Central memory CD8-positive, alpha-beta T cell (primary cell): ENCODE data around the gene SQSTM1.
A peak's percentile ranks its signal among the peaks of the same experiment; 100 is the strongest.

Experiments
- ATAC-seq: fragments of 150-1000 bp; cut with Tn5 transposase; replicated peaks from 2 replicates; pipeline ENCODE4 v1.10.0; 2022; ENCODE audit warnings: mild to moderate bottlenecking, moderate FRiP score, moderate number of reproducible peaks; ENCODE audit not compliant: poor library complexity, severe bottlenecking; ENCODE audit errors: extremely low read depth
- DNase-seq, 2 donors: peaks; one replicate each; pipeline ENCODE4 v3.0.0; 2021; ENCODE audit warnings: low spot score in 2 of 2
- H3K27ac Mint-ChIP-seq: one replicate; pipeline ENCODE4 v1.8.0; 2022; ENCODE audit warnings: low read depth, mild to moderate bottlenecking, moderate library complexity, mixed read lengths
- H3K27me3 Mint-ChIP-seq: one replicate; pipeline ENCODE4 v1.8.0; 2022; ENCODE audit warnings: mixed read lengths
- H3K36me3 Mint-ChIP-seq: one replicate; pipeline ENCODE4 v1.8.0; 2022; ENCODE audit warnings: mild to moderate bottlenecking, moderate library complexity, mixed read lengths; ENCODE audit not compliant: insufficient read depth
- H3K4me1 Mint-ChIP-seq: one replicate; pipeline ENCODE4 v1.8.0; 2022; ENCODE audit warnings: mixed read lengths
- H3K4me3 Mint-ChIP-seq: one replicate; pipeline ENCODE4 v1.8.0; 2022; ENCODE audit warnings: mild to moderate bottlenecking, moderate library complexity, mixed read lengths
- H3K9me3 Mint-ChIP-seq: one replicate; pipeline ENCODE4 v1.8.0; 2022; ENCODE audit warnings: mixed read lengths

The SQSTM1 gene

DNA sequence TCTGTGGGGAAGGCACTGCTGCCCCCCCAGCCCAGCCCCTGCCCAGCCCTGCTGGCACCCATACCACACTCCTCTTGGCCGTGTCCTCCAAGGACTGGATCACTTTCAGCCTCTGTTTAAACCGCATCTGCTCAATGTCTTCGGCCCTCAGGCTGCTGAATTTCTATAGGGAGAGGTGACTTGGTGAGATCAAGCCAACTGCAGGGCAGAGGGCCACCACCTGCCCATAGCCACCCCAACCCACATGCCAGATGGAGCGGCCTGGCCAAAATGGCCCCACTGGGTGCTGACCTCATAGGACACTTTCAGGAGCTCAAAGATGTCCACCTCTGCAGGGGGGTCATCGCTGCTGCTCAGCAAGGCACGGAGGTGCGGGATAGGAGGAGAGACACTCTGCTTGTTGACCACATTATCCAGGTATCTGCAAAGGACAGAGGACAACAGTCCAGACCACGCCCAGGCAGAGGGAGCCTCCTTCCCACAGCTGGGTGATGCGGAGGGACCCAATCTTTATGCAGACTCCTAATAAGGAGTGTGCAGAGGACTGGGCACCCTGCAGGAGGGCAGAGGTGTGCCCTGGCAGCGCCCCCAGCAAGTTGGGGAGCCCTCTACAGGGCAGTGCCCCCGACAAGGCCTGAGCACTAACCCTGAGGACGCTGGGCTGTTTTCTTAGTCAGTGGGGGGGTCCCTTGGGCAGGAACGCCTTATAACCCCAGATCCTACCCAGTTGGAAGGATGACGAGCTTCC, 52.3 kb downstream of the SQSTM1 start:
- Mint-ChIP-seq H3K4me1 (no peaks in the 10 kb centered on the region), H3K36me3 (peaks cover 9% of the 10 kb centered on the region), H3K9me3 (no peaks in the 10 kb centered on the region), H3K27ac (no peak overlapping the region), H3K4me3 (no peak overlapping the region), H3K27me3 (no peaks in the 10 kb centered on the region)
- ATAC-seq (no peak), DNase-seq (no peak)

DNA sequence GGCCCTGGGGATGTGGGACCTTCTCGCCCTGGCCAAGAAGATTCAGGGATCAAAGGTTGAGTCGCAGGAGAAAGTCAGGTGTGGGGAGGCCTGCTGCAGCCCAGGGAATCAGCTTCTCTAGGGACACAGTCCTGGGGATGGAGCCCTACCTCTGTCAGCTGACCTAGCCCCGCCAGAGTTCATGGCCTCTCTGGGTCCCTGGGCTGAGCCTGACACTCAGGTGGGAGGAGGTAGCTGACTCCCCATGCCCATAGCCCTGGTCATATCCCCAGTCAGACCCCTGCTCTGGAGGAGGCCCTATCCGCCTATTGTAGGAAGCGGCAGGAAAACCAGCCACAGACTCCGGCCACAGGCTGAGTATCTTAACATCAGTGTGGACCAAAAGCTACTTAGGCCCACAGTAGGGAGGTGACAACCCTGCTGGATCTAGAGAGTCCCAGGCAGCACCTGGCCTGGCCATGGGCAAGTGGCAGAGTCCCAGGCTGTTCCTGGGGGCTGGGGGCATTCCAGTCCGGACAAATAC, 52.9 kb downstream of the SQSTM1 start:
- ATAC-seq = no peak

DNA sequence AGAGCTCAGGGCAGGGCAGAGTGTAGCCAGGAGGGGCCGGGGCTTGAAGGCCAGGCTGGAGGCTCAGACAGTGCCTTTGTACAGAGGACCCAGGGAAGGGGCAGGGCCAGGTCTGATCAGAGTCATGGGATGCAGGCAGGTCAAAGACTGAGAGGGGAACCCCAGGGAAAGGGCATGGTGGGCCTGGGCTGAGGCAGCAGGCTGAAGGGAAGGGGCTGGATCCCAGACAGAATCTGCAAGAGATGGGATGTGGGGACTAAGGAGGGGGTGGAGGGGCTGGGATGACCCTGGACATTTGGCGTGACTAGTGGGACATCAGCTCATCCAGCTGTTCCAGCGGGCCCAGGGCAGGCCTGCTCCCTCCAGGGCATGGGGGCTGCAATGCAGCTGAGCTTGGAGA, 53.4 kb downstream of the SQSTM1 start:
- Mint-ChIP-seq H3K27ac (peak overlapping the region; percentile 73), H3K4me3 (no peak overlapping the region), H3K36me3 (peaks cover 9% of the 10 kb centered on the region), H3K4me1 (no peaks in the 10 kb centered on the region), H3K27me3 (no peaks in the 10 kb centered on the region), H3K9me3 (no peaks in the 10 kb centered on the region)
- no peak for DNase-seq
- no peak for ATAC-seq

More for the DNA sequence above, 52.9 kb downstream of the SQSTM1 start:
- Mint-ChIP-seq H3K27me3 (no peaks in the 10 kb centered on the region), H3K36me3 (peaks cover 9% of the 10 kb centered on the region), H3K27ac (peak overlapping the region; percentile 73), H3K9me3 (no peaks in the 10 kb centered on the region), H3K4me3 (no peak overlapping the region), H3K4me1 (no peaks in the 10 kb centered on the region)
- DNase-seq = no peak

DNA sequence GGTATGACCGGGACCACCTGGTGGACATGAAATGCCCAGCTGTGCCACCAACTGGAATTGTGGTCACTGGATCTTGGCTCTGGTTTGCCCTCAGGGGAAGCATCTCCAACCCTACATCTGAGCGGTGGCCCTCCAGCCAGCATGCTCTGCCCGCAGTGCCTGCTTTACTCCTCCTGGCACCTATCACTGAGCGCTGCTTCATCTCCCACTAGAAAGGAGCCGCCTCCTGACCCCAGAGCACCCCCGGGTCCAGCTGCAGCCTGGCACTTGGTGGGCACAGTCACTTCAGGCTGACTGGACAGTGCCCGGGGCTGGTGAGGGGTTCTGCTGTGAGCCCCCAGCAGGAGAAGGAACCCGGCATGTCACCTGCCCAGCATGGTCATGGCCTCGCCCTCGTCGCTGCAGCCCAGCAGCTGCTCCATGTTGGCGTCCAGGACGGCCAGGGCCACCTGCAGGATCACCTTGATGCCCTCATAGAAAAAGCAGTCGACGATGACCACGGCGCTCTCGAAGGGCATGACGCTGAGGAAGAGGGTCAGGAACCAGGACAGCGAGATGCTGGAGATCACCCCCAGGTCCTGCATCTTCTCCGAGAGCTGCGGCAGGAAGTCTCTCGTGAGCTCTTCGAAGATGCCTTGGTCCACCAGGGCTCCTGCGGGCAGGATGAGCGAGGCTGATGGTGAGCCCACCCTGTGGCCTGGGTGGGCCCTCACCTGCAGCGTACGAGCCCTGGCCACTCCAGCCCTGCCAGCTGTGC, 54.0 kb downstream of the SQSTM1 start:
- Mint-ChIP-seq H3K27ac (peak overlapping the region; percentile 73), H3K9me3 (no peaks in the 10 kb centered on the region), H3K4me3 (no peak overlapping the region), H3K4me1 (no peaks in the 10 kb centered on the region), H3K36me3 (peaks cover 9% of the 10 kb centered on the region), H3K27me3 (no peaks in the 10 kb centered on the region)
- ATAC-seq (no peak), DNase-seq (no peak)

DNA sequence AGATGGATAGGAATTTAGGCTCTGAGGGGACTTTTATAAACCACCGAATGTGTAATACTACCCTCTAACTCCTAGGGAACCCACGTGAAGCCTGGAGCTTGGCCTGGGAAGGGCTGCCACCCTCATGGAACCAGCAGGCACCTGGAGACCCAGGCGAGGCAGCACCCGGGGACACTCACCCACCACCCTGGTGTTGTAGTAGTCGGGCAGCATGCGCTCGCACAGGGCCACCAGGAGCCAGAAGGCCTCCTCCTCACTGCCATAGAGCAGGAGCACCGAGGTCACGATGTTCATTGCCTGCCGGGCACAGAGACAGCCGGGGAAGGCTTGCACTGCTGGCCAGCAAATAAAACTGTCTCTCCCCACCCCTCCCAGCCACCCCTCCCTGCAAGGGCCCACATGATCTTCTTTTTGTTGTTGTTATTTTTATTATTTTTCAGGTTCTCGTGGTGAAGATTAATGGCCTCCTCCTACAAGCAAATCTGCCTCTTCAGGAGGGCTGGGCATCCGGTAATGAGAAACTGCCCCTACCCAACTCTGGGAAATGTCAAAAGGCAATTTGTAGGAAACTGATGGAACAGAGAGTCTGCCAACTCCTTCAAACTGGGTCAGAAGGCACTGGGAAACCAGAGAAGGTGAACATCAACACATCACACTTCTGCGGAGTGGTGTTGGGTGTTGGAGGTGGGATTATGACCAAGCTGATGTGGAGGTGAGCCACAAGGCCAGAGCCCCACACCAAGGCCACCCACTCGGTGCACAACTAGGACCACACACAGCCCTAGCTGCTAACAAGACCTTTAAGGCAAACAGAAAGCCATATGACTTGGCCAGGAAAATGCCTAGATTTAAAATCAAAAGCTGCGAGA, 55.3 kb downstream of the SQSTM1 start:
- H3K4me1 Mint-ChIP-seq = no peaks in the 10 kb centered on the region
- peaks cover 6% of the 10 kb centered on the region for H3K36me3 Mint-ChIP-seq
- H3K9me3 Mint-ChIP-seq = no peaks in the 10 kb centered on the region
- H3K4me3 Mint-ChIP-seq = no peak overlapping the region
- DNase-seq (no peak), ATAC-seq (no peak)
- H3K27ac Mint-ChIP-seq = no peak overlapping the region
- H3K27me3 Mint-ChIP-seq = no peaks in the 10 kb centered on the region

DNA sequence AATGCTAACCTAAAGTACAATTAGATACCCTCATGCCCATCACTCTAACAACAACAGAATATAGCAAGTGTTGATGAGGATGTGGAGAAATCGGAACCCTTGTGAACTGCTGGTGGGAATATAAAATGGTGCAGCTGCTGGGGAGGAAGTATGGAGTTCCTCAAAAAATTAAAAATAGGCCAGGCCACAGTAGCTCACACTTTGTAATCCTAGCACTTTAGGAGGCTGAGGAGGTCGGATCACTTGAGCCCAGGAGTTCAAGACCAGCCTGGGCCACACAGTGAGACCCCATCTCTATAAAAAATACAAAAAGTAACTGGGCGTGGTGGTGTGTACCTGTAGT, 55.9 kb downstream of the SQSTM1 start:
- DNase-seq = no peak
- Mint-ChIP-seq H3K27ac (no peak overlapping the region), H3K27me3 (no peaks in the 10 kb centered on the region), H3K4me1 (no peaks in the 10 kb centered on the region), H3K9me3 (no peaks in the 10 kb centered on the region), H3K4me3 (no peak overlapping the region), H3K36me3 (peaks cover 6% of the 10 kb centered on the region)
- ATAC-seq = no peak

DNA sequence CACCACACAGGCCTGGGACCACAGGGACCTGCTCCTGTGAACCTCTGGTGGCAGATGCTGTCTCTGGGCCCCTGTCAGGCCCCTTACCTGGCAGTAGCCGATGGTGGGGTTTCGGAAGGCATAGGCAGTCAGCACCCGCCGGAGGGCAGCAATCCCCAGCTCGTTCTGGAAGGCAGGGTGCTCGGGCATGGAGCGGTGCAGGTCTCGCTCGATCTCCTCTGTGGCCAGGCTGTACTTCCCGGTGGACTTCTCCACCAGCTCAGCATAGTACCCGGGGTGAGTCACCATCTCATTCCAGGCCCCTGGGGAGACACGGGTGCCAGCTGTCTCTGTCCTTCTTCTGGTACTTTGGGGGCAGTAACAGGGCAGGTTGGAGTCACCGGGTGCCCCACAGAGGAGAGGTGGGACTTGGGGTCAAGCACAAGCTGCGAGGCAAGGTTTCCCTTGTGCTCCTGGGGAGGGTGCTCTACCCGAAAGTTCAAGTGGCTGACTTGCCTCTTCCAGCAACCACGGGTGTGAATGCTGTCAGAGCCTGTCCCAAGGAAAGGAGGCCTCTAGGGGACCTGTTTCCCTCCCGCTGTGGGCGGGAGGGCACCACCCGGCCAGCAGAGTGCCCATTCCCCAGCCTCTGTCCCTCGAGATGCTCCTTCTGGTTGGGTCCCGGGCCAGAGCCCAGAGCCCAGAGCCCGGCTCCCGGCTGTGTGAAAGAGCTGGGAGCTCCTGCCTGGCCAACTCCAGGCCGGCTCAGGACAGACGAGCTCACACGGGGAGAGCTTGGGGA, 57.7 kb downstream of the SQSTM1 start:
- Mint-ChIP-seq H3K27ac (no peak overlapping the region), H3K9me3 (no peaks in the 10 kb centered on the region), H3K4me3 (no peak overlapping the region), H3K36me3 (peaks cover 6% of the 10 kb centered on the region), H3K4me1 (no peaks in the 10 kb centered on the region), H3K27me3 (no peaks in the 10 kb centered on the region)
- ATAC-seq = no peak
- DNase-seq = no peak

DNA sequence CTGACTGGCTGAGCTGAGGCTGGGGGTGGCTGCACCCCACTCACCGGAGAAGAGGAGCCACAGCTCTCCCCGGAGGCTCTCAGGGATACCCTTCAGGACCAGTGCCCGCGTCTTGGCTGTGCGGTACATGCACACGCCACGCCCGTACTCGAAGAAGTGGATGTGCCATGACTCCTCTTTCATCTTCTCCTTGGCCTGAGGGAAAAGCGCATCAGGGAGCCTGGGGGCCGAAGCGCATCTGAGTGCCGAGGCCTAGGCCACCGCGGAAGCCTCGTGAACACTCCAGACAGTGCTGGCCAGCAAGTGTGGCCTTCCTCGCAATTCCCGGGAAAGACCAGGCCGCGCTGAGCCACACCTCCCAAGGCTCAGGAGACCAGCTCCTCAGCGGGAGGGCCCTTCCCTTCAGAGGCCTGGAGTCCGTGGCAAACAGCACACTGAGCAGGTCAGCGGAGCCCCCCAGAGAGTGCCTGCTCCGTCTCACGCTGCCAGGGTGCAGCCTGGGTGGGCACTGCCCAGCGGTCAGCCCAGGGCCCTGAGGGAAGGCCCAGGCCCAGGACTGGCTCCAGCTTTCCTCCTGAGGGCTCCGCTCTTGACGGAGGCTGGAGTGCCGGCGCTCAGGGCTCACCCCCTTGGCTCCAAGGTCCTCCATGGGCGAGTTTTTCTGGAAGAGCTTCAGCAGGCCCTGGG, 58.4 kb downstream of the SQSTM1 start:
- Mint-ChIP-seq H3K36me3 (peaks cover 2% of the 10 kb centered on the region), H3K9me3 (no peaks in the 10 kb centered on the region), H3K4me3 (no peak overlapping the region), H3K27me3 (no peaks in the 10 kb centered on the region), H3K27ac (no peak overlapping the region), H3K4me1 (no peaks in the 10 kb centered on the region)
- DNase-seq = no peak
- no peak for ATAC-seq

DNA sequence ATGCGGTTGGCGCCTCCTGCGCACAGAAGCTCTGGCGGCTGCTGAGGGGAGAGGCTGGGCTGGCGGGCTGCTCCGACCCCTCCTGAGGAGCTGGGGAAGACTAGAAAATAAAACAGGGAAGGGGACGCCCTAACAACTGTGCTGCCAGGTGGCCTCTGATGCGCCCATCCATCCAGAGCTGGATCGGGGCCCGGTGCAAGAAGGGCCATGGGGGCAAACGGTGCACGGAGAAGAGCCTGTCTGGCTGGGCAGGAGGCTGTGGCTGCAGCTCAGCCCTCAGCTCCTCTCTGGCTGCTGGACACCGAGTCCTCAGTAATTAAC, 58.9 kb downstream of the SQSTM1 start:
- DNase-seq (no peak), ATAC-seq (no peak)
- no peaks in the 10 kb centered on the region for H3K4me1 Mint-ChIP-seq
- H3K36me3 Mint-ChIP-seq = peaks cover 2% of the 10 kb centered on the region
- no peaks in the 10 kb centered on the region for H3K27me3 Mint-ChIP-seq
- H3K27ac Mint-ChIP-seq = no peak overlapping the region
- no peak overlapping the region for H3K4me3 Mint-ChIP-seq
- no peaks in the 10 kb centered on the region for H3K9me3 Mint-ChIP-seq

DNA sequence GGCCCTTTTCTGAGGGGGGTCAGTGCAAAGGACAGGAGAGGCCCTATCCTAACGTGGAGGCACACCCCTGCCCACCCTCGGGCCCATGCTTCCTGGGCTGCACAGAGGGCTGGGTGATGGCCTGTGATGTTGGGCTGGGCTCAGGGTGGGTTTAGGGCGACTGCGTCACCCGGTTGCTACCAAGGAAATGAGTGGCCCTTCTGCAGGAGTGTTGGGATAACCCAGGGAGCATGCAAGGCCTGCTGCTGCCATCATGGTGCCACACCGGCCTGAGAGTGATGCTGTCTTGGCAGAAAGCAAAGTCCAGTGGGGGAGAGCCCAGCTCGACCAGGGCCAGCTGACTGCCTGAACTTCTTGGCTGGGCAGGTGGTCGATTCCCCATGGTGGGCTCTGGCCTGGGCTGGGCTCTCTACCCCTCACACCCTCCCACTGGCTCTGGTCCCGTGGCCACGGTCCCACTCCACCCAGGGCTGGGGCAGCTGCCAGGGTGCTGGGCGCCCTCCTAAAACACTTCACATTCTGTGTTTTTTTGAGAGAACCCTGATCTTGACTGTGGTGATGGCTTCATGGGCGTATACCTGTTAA, 59.5 kb downstream of the SQSTM1 start:
- Mint-ChIP-seq H3K27me3 (no peaks in the 10 kb centered on the region), H3K9me3 (no peaks in the 10 kb centered on the region), H3K27ac (no peak overlapping the region), H3K36me3 (peaks cover 5% of the 10 kb centered on the region), H3K4me3 (no peak overlapping the region), H3K4me1 (no peaks in the 10 kb centered on the region)
- no peak for DNase-seq
- no peak for ATAC-seq

DNA sequence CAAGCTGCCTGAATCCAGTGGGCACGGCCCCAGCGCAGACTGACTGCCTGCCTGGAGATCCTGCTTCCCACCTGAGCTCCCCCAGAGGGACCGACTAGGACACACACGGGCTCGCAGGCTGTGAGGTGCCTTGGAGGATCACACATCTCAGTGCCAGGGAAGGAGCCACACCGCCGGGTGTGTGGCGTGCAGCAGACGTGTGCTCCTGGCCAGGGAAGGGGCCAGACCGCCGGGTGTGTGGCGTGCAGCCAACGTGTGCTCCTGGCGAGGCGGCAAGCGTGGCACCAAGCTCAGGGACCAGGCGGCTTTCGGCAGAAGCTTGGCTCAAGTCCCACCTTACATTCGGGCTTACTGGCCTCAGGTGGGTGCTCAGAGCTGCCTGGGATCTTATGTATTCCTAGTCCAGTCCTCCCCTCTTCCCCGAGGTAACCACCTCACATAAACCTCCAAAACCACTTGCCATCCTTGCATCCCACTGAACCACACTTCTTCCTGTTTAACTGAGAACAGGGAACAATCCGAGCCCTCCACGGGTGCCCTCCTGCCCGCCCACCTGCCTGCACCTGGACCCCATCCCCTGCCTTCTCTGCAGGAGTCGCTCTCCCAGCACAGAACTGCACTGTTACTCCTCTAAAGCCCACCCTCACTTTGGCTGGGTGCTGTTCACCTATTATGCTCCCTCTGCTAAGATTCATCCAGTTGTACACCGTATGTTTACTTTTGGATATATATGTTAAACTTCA, 60.3 kb downstream of the SQSTM1 start:
- no peak overlapping the region for H3K4me3 Mint-ChIP-seq
- no peaks in the 10 kb centered on the region for H3K9me3 Mint-ChIP-seq
- H3K27ac Mint-ChIP-seq = peak overlapping the region; percentile 66
- H3K27me3 Mint-ChIP-seq = no peaks in the 10 kb centered on the region
- H3K4me1 Mint-ChIP-seq = no peaks in the 10 kb centered on the region
- peaks cover 5% of the 10 kb centered on the region for H3K36me3 Mint-ChIP-seq
- no peak for ATAC-seq
- no peak for DNase-seq
